ENCODE measurements around the gene TNFAIP8L1. TPM values are rescaled to one million over a fixed set of nuclear protein-coding genes. Genes with fewer than 3 reads are reported as not detected.

TNFAIP8L1 gene
- total RNA-seq, 2 experiments from 2014 or later, result 18.4 to 18.6 TPM

GRCh38 chr19:4660993-4661392, 21.7 kb downstream of the TNFAIP8L1 start:
- Mint-ChIP-seq H3K9me3 (no peaks in the 10 kb centered on the region), H3K36me3 (ENCODE audit: low read depth) (peaks cover 43% of the 10 kb centered on the region), H3K27ac (no peak overlapping the region), H3K4me3 (no peak overlapping the region), H3K4me1 (peaks cover 5% of the 10 kb centered on the region), H3K27me3 (no peaks in the 10 kb centered on the region)
- ChIA-PET POLR2A (no interaction called here), CTCF (no interaction called here)
- no peak for DNase-seq

- no peaks in the 10 kb centered on the region for H3K27me3 Mint-ChIP-seq
- ChIA-PET CTCF (no interaction called here), POLR2A (no interaction called here)
- peaks cover 5% of the 10 kb centered on the region for H3K4me1 Mint-ChIP-seq
- H3K9me3 Mint-ChIP-seq, result no peaks in the 10 kb centered on the region
- no peak overlapping the region for H3K27ac Mint-ChIP-seq
- H3K36me3 Mint-ChIP-seq (ENCODE audit: low read depth), result peaks cover 38% of the 10 kb centered on the region
- no peak overlapping the region for H3K4me3 Mint-ChIP-seq
- DNase-seq, result no peak
These were observed 22.8 kb downstream of the TNFAIP8L1 start for GRCh38 chr19:4662020-4662695.

- CTCF ChIA-PET, result no interaction called here
- H3K27ac Mint-ChIP-seq, result no peak overlapping the region
These were observed 23.5 kb downstream of the TNFAIP8L1 start for GRCh38 chr19:4662812-4663211.

GRCh38 chr19:4664642-4665041, 25.3 kb downstream of the TNFAIP8L1 start:
- CTCF ChIA-PET, result interaction anchor here (0.9 kb wide), 1 partner anchor 12 kb away, joined by 4 read pairs; no protein-coding TSS in a partner anchor

More at GRCh38 chr19:4662812-4663211, 23.5 kb downstream of the TNFAIP8L1 start:
- POLR2A ChIA-PET, result no interaction called here
- no peak for DNase-seq
- Mint-ChIP-seq H3K4me3 (no peak overlapping the region), H3K9me3 (no peaks in the 10 kb centered on the region), H3K4me1 (peaks cover 5% of the 10 kb centered on the region), H3K36me3 (ENCODE audit: low read depth) (peaks cover 43% of the 10 kb centered on the region), H3K27me3 (no peaks in the 10 kb centered on the region)

GRCh38 chr19:4669723-4670480, 30.6 kb downstream of the TNFAIP8L1 start, which contains the start of gene MYDGF:
TSS of gene MYDGF (minus strand) at chr19:4670342. CDS start at chr19:4670334, 8 bp downstream.
- H3K27me3 Mint-ChIP-seq, result no peaks in the 10 kb centered on the region
- peak within 1 kb of the TSS; percentile 85 for H3K4me3 Mint-ChIP-seq
- peaks cover 17% of the 10 kb centered on the region for H3K4me1 Mint-ChIP-seq
- peaks cover 16% of the 10 kb centered on the region for H3K36me3 Mint-ChIP-seq (ENCODE audit: low read depth)
- H3K27ac Mint-ChIP-seq, result peak within 1 kb of the TSS; percentile 71
- DNase-seq, result peak; percentile 95
- H3K9me3 Mint-ChIP-seq, result no peaks in the 10 kb centered on the region
- ChIA-PET CTCF (interaction anchor here (0.5 kb wide), 1 partner anchor 1116 kb away, joined by 3 read pairs; no protein-coding TSS in a partner anchor), POLR2A (interaction anchor here (1.3 to 1.5 kb wide), 2 partner anchors 9 to 26 kb away, joined by 3 read pairs; no protein-coding TSS in a partner anchor)

More at GRCh38 chr19:4664642-4665041, 25.3 kb downstream of the TNFAIP8L1 start:
- Mint-ChIP-seq H3K36me3 (ENCODE audit: low read depth) (peaks cover 40% of the 10 kb centered on the region), H3K4me1 (peaks cover 21% of the 10 kb centered on the region), H3K4me3 (no peak overlapping the region), H3K27ac (no peak overlapping the region), H3K27me3 (no peaks in the 10 kb centered on the region), H3K9me3 (no peaks in the 10 kb centered on the region)
- POLR2A ChIA-PET, result no interaction called here
- DNase-seq, result no peak

GRCh38 chr19:4671185-4671851, 32.0 kb downstream of the TNFAIP8L1 start:
- no peaks in the 10 kb centered on the region for H3K9me3 Mint-ChIP-seq
- CTCF ChIA-PET, result interaction anchor here (1.2 kb wide), 1 partner anchor 34 kb away, joined by 3 read pairs; no protein-coding TSS in a partner anchor
- peaks cover 17% of the 10 kb centered on the region for H3K4me1 Mint-ChIP-seq
- POLR2A ChIA-PET, result no interaction called here
- H3K27ac Mint-ChIP-seq, result no peak overlapping the region
- H3K4me3 Mint-ChIP-seq, result peak overlapping the region; percentile 59
- no peaks in the 10 kb centered on the region for H3K27me3 Mint-ChIP-seq
- peaks cover 16% of the 10 kb centered on the region for H3K36me3 Mint-ChIP-seq (ENCODE audit: low read depth)
- no peak for DNase-seq

GRCh38 chr19:4673216-4673615, 33.9 kb downstream of the TNFAIP8L1 start:
- CTCF ChIA-PET, result interaction anchor here (0.6 to 1.4 kb wide), 5 partner anchors 37 to 1370 kb away, joined by 3 to 5 read pairs (median 4); partner anchors contain the start of gene FEM1A
- Mint-ChIP-seq H3K4me1 (peaks cover 14% of the 10 kb centered on the region), H3K36me3 (ENCODE audit: low read depth) (peaks cover 12% of the 10 kb centered on the region)

GRCh38 chr19:4673726-4674125, 34.4 kb downstream of the TNFAIP8L1 start:
- Mint-ChIP-seq H3K4me3 (no peak overlapping the region), H3K36me3 (ENCODE audit: low read depth) (peaks cover 11% of the 10 kb centered on the region), H3K27ac (no peak overlapping the region), H3K9me3 (no peaks in the 10 kb centered on the region), H3K27me3 (no peaks in the 10 kb centered on the region), H3K4me1 (peaks cover 10% of the 10 kb centered on the region)
- CTCF ChIA-PET, result interaction anchor here (0.9 kb wide), 1 partner anchor 117 kb away, joined by 4 read pairs; the partner anchor contains the start of gene FEM1A
- DNase-seq, result no peak
- POLR2A ChIA-PET, result no interaction called here

More at GRCh38 chr19:4673216-4673615, 33.9 kb downstream of the TNFAIP8L1 start:
- POLR2A ChIA-PET, result no interaction called here
- H3K27me3 Mint-ChIP-seq, result no peaks in the 10 kb centered on the region
- no peak overlapping the region for H3K4me3 Mint-ChIP-seq
- no peak for DNase-seq
- H3K27ac Mint-ChIP-seq, result no peak overlapping the region
- no peaks in the 10 kb centered on the region for H3K9me3 Mint-ChIP-seq

GRCh38 chr19:4675346-4675745, 36.0 kb downstream of the TNFAIP8L1 start:
- no peak overlapping the region for H3K27ac Mint-ChIP-seq
- H3K9me3 Mint-ChIP-seq, result no peaks in the 10 kb centered on the region
- CTCF ChIA-PET, result no interaction called here
- DNase-seq, result no peak
- H3K4me1 Mint-ChIP-seq, result peaks cover 2% of the 10 kb centered on the region
- H3K4me3 Mint-ChIP-seq, result no peak overlapping the region
- peaks cover 9% of the 10 kb centered on the region for H3K36me3 Mint-ChIP-seq (ENCODE audit: low read depth)
- POLR2A ChIA-PET, result no interaction called here
- H3K27me3 Mint-ChIP-seq, result no peaks in the 10 kb centered on the region

GRCh38 chr19:4676955-4677731, 37.8 kb downstream of the TNFAIP8L1 start:
- POLR2A ChIA-PET, result interaction anchor here (1.6 kb wide), 1 partner anchor 9 kb away, joined by 3 read pairs; no protein-coding TSS in a partner anchor
- Mint-ChIP-seq H3K36me3 (ENCODE audit: low read depth) (peaks cover 12% of the 10 kb centered on the region), H3K4me3 (no peak overlapping the region), H3K27ac (no peak overlapping the region), H3K27me3 (no peaks in the 10 kb centered on the region), H3K4me1 (no peaks in the 10 kb centered on the region), H3K9me3 (no peaks in the 10 kb centered on the region)
- CTCF ChIA-PET, result interaction anchor here (1.0 kb wide), 2 partner anchors 12 to 114 kb away, joined by 3 to 4 read pairs; partner anchors contain the start of gene FEM1A
- DNase-seq, result peak; percentile 24

- Mint-ChIP-seq H3K27ac (no peak overlapping the region), H3K4me3 (no peak overlapping the region), H3K36me3 (ENCODE audit: low read depth) (peaks cover 20% of the 10 kb centered on the region), H3K27me3 (no peaks in the 10 kb centered on the region), H3K4me1 (no peaks in the 10 kb centered on the region), H3K9me3 (no peaks in the 10 kb centered on the region)
- ChIA-PET CTCF (interaction anchor here (0.7 to 1.0 kb wide), 2 partner anchors 43 to 355 kb away, joined by 3 read pairs; no protein-coding TSS in a partner anchor), POLR2A (interaction anchor here (1.3 to 1.6 kb wide), 2 partner anchors 9 to 11 kb away, joined by 3 read pairs; partner anchors contain the start of gene MYDGF)
- DNase-seq, result no peak
These were observed 39.8 kb downstream of the TNFAIP8L1 start for GRCh38 chr19:4678881-4679790.

All from activated CD4-positive, alpha-beta memory T cell treated with anti-CD3 and anti-CD28 coated beads, Interleukin-2, amount 10 ng/mL, durations not matched to agents 7 days and 5 days (primary cell).